ENCODE measurements around the gene TMOD3.
"Not testable (repeated sequence)": the region's sequence is repeated elsewhere in the genome, so short reads cannot be mapped to it uniquely, and the experiment has no call there.

The TMOD3 gene

DNA sequence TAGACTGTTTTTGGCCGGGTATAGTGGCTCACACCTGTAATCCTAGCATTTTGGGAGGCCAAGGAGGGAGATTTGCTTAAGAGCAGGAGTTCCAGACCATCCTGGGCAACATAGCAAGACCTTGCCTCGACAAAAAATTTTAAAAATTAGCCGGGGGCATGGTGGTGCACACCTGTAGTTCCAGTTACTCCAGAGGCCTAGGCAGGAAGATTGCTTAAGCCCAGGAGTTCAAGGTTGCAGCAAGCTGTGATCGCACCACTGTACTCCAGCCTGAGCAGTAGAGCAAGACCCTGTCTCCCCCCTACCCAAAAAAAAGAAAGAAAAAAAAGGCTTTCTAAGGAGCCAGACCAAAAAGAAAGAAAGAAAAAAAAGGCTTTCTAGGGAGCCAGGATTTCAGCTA, 36.7 kb downstream of the TMOD3 start:
- Mint-ChIP-seq H3K36me3 (ENCODE audit: low read depth) (peaks cover 60% of the 10 kb centered on the region), H3K27ac (no peak overlapping the region), H3K4me3 (no peak overlapping the region), H3K27me3 (no peaks in the 10 kb centered on the region), H3K9me3 (no peaks in the 10 kb centered on the region), H3K4me1 (ENCODE audit: low read depth) (peaks cover 48% of the 10 kb centered on the region)

DNA sequence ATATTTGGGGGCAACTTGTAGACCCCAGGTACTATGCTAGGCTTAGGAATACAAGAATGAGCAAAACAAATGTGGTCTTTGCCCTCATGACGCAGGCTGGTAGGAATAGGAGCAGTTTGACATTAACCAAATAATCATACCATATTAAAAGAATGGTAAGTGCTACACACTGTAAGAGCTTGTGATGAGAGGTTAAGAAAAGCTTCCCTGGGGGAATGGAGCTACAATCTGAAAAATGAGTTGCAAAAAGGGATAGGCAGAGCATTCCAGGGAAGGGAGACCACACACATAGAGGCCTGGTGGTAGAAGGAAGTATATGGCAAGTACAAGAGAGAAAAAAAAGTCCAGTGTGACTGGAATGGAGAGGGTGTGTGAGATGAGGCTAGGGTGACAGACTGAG, 37.3 kb downstream of the TMOD3 start:
- Mint-ChIP-seq H3K27me3 (no peaks in the 10 kb centered on the region), H3K27ac (peak overlapping the region; percentile 16), H3K36me3 (ENCODE audit: low read depth) (peaks cover 64% of the 10 kb centered on the region), H3K4me3 (no peak overlapping the region), H3K9me3 (no peaks in the 10 kb centered on the region), H3K4me1 (ENCODE audit: low read depth) (peaks cover 42% of the 10 kb centered on the region)

DNA sequence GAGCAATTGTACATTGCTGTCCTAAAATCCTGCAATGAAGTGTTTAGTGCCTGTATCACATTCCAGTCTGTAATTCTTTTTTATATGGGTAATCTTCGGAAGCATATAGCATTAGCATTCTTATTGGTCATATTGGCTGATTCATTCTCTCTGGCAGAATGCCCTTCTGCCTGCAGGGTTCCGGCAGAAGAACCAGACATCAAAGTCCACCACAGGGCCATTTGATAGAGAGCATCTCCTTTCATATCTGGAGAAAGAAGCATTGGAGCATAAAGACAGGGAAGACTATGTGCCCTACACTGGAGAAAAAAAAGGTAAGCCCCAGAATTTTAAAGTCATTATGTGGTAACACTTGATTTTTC, 39.6 kb downstream of the TMOD3 start:
- no peaks in the 10 kb centered on the region for H3K27me3 Mint-ChIP-seq
- no peaks in the 10 kb centered on the region for H3K9me3 Mint-ChIP-seq
- H3K36me3 Mint-ChIP-seq (ENCODE audit: low read depth), result peaks cover 55% of the 10 kb centered on the region
- no peak overlapping the region for H3K27ac Mint-ChIP-seq
- no peak overlapping the region for H3K4me3 Mint-ChIP-seq
- peaks cover 19% of the 10 kb centered on the region for H3K4me1 Mint-ChIP-seq (ENCODE audit: low read depth)

DNA sequence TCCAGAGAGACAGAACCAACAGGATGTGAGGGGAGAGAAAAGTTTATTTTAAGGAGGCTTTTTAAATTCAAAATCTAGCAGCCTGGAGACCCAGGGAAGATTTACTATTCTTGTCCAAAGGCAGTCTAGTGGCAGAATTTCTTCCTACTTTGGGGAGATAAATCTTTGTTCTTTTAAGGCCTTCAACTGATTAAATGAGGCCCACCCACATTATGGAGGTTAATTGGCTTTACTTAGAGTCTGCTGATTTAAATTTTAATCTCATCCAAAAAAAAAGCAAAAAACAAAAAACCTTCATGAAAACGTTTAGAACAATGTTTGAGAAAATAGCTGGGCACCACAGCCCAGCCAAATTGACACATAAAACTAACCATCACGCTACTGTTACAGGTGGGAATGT, 41.3 kb downstream of the TMOD3 start:
- peaks cover 52% of the 10 kb centered on the region for H3K36me3 Mint-ChIP-seq (ENCODE audit: low read depth)
- H3K4me1 Mint-ChIP-seq (ENCODE audit: low read depth), result peaks cover 4% of the 10 kb centered on the region
- no peak overlapping the region for H3K4me3 Mint-ChIP-seq
- no peaks in the 10 kb centered on the region for H3K9me3 Mint-ChIP-seq
- no peaks in the 10 kb centered on the region for H3K27me3 Mint-ChIP-seq
- no peak overlapping the region for H3K27ac Mint-ChIP-seq

DNA sequence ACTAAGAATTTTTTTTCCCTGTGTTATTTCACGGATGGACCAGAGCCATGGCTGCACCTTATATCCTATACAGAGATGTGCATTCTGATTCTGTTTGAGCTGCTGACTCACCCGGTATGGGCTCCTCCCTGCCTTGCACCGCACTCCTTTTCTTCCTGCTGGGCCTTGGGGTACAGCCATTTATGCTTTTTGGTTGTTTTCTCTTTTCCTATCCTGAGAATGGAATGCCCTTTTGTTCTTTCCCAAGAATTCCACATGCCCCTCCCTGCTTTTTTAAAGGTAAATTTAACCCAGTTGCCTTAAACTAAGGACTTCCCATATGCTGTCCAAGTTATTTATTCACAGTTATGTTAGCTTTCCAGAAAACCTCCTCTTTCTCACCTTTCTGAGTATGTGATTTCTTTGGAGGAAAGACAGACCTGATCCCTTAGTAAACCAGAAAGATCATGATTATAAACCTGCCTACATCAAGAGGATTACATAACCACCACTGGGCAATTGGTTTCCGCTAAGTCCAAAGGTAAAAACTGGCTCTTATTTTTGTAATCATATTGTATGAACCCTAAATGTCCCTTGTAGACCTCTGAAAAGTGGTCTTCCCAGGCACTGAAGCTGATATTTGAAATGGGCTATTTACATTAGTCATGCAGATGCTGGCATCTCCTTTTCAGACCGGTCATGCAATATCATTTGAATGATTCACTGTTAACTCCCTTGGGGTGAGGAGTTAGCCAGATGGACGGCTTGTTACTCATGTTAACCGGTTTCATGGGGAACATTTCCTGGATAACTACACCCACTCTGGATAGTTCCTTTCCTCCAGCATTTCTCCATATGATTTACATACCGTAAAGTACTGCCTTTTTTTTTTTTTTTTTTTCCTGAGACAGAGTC, 45.5 kb downstream of the TMOD3 start:
- Mint-ChIP-seq H3K4me1 (ENCODE audit: low read depth) (peaks cover 16% of the 10 kb centered on the region), H3K36me3 (ENCODE audit: low read depth) (peaks cover 43% of the 10 kb centered on the region), H3K9me3 (no peaks in the 10 kb centered on the region), H3K27ac (no peak overlapping the region), H3K4me3 (no peak overlapping the region), H3K27me3 (no peaks in the 10 kb centered on the region)

DNA sequence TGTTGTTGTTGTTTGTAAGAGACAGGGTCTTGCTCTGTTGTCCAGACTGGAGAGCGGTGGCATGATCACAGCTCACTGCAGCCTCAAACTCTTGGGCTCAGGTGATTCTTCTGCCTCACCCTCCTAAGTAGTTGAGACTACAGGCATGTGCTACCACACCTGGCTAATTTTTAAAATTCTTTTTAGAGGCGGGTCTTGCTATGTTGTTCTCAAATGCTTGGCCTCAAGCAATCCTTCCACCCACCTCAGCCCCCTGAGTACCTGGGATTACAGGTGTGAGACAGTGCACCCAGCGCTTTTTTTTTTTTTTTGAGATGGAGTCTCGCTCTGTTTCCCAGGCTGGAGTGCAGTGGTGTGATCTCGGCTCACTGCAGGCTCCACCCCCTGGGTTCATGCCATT, 46.7 kb downstream of the TMOD3 start:
- no peaks in the 10 kb centered on the region for H3K9me3 Mint-ChIP-seq
- no peak overlapping the region for H3K27ac Mint-ChIP-seq

DNA sequence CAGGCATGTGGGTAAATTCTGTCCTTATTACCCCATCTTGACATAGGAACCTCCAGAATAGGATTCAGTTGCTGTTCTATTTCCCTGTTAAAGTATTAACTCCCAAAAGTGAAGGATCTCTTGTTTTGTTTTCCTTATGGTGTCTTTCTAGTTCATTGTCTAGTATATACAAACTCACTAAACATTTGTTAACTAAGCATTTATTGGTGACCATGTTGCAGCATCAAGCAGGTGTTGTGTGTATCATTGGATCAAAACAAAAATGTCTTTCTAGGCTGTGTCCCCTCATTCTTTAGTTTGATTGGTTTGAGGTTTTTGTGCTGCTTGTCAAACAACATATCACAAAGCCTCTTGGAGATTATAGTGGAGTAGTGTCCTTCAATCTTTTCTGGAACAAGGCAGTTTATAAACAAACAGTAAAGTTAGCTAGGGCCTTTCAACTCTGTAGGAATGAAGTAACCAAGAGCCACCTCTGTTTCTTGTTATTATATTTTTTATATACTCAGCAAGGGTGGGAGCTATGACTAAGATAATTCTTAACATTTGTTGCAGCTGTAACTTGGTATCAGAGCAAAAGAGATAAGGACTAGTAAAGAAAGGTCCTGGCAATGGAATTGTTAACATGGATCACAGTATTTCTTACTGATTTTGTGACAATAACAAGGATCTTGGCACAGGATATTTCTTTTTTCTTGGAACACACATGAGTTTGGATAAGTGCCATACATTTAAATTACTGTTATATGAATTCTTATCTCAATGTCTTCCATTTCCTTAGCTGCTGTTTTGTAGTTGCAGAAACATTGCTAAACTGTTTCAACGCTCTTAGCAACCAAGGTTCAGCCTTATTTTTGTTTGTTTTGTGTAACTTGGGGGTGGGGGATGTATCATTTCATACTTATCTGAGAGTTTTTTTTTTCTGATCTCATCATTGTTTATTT, 49.3 kb downstream of the TMOD3 start:
- peaks cover 16% of the 10 kb centered on the region for H3K4me1 Mint-ChIP-seq (ENCODE audit: low read depth)
- H3K9me3 Mint-ChIP-seq, result no peaks in the 10 kb centered on the region
- no peak overlapping the region for H3K4me3 Mint-ChIP-seq
- H3K27me3 Mint-ChIP-seq, result no peaks in the 10 kb centered on the region
- peaks cover 29% of the 10 kb centered on the region for H3K36me3 Mint-ChIP-seq (ENCODE audit: low read depth)
- no peak overlapping the region for H3K27ac Mint-ChIP-seq

More for the DNA sequence above, 46.7 kb downstream of the TMOD3 start:
- no peak overlapping the region for H3K4me3 Mint-ChIP-seq
- peaks cover 16% of the 10 kb centered on the region for H3K4me1 Mint-ChIP-seq (ENCODE audit: low read depth)
- H3K27me3 Mint-ChIP-seq, result no peaks in the 10 kb centered on the region
- H3K36me3 Mint-ChIP-seq (ENCODE audit: low read depth), result peaks cover 38% of the 10 kb centered on the region

DNA sequence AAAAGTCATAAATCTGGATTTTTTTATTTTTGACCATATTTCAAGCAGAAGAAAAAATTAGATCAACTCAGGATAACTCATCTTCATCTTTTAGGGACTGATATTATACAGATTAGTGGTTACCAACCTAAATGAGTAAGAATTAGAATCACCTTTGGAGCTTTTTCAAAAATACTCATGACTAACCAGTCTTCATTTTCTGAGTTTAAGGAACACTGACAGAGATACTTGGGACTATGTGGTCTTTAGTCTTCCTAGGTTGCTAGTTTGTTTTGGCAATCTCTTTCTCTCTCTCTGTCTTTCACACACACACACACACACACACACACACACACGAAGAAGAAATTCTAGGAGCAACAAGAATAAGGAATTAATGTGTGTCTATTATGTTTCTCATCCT, 50.1 kb downstream of the TMOD3 start:
- no peaks in the 10 kb centered on the region for H3K27me3 Mint-ChIP-seq
- no peaks in the 10 kb centered on the region for H3K9me3 Mint-ChIP-seq
- no peak overlapping the region for H3K27ac Mint-ChIP-seq
- peaks cover 30% of the 10 kb centered on the region for H3K36me3 Mint-ChIP-seq (ENCODE audit: low read depth)
- H3K4me3 Mint-ChIP-seq, result no peak overlapping the region
- H3K4me1 Mint-ChIP-seq (ENCODE audit: low read depth), result peaks cover 17% of the 10 kb centered on the region

DNA sequence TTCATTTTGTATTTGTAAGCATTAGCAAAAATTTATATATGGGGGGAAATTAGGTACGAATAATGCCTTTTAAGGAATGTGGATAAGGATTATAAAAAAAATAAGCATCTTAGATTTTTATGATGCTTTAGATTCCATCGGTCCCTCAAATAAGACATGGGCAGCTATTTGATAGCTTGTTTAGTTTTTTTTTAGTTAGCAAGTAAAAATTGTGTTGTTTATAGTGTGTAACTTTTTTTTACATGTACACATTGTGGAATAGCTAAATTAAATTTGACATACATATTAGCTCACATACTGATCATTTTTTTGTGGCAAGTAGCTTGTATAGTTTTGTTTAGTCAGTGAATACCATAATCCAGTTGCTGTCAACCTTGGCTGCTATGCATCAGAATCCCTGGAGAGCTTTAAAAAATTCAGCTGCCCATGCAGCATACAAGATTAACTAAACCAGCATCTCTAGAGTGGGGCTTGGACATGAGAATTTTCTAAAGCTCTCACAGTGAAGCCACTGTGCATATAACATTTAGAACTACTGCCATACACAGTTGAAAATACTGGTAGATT, 53.9 kb downstream of the TMOD3 start:
- no peaks in the 10 kb centered on the region for H3K9me3 Mint-ChIP-seq
- H3K4me1 Mint-ChIP-seq (ENCODE audit: low read depth), result peaks cover 17% of the 10 kb centered on the region
- H3K36me3 Mint-ChIP-seq (ENCODE audit: low read depth), result peaks cover 15% of the 10 kb centered on the region
- no peak overlapping the region for H3K27ac Mint-ChIP-seq
- no peak overlapping the region for H3K4me3 Mint-ChIP-seq
- H3K27me3 Mint-ChIP-seq, result no peaks in the 10 kb centered on the region

DNA sequence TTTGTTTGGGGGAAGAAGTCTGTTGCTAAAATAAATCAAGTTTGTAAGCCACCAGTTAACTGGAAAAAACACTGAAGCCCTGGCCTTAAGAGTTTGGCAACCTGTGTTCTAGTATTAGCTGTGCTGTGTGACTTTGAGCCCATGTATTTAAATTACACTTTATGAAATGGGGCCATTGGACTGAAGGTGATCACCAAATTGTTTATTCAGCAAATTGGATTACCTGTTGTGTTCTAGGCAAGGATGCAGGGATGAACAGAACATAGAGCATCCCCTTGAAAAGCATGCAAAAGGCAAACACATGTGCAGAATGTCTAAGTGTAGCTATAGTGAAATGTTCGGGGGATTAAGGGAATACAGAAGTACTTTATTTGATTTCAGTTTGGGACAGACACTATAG, 54.6 kb downstream of the TMOD3 start:
- Mint-ChIP-seq H3K9me3 (no peaks in the 10 kb centered on the region), H3K36me3 (ENCODE audit: low read depth) (peaks cover 19% of the 10 kb centered on the region), H3K4me3 (no peak overlapping the region), H3K27ac (no peak overlapping the region), H3K27me3 (no peaks in the 10 kb centered on the region), H3K4me1 (ENCODE audit: low read depth) (peaks cover 14% of the 10 kb centered on the region)

DNA sequence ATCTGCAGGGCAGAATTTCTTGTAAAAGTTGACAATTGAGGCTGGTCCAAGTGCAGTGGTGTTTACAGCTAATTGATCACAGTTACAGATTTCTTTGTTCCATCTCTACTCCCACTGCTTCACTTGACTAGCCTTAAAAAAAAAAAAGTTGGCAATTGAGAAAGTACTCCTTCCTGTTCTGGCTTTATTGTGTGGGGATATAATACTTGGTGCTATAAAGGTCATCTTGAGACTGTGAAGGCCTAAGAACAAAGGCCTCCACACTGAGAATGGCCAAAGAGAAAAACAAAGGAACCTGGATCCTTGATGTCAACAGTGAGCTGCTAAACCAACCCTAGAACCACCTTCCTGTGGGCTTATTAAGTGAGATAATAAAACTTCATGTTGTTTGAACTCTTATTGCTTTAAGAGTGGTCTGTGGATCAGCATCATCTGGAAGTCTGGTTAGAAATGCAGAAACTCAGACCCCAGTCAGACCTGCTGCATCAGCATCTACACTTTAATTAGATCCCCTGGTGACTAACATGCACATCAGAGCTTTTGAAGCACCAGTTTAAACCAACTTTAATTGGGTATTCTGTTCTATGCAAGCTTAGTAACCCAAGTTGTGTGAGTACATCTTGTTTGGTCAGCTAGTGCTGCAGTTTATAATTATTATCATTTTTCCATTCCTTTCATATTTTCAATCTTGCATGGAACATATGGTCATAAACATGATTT, 55.2 kb downstream of the TMOD3 start:
- Mint-ChIP-seq H3K36me3 (ENCODE audit: low read depth) (peaks cover 19% of the 10 kb centered on the region), H3K4me3 (no peak overlapping the region), H3K4me1 (ENCODE audit: low read depth) (peaks cover 8% of the 10 kb centered on the region), H3K9me3 (no peaks in the 10 kb centered on the region), H3K27me3 (no peaks in the 10 kb centered on the region), H3K27ac (no peak overlapping the region)

DNA sequence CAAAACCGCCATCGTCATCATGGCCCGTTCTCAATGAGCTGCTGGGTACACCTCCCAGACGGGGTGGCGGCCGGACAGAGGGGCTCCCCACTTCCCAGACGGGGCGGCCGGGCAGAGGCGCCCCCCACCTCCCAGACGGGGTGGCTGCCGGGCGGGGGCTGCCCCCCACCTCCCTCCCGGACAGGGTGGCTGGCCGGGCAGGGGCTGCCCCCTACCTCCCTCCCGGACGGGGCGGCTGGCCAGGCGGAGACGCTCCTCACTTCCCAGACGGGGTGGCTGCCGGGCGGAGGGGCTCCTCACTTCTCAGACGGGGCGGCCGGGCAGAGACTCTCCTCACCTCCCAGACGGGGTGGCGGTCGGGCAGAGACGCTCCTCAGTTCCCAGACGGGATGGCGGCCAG, 56.3 kb downstream of the TMOD3 start:
- not testable (repeated sequence) for H3K4me3 Mint-ChIP-seq; H3K27ac Mint-ChIP-seq; H3K4me1 Mint-ChIP-seq (ENCODE audit: low read depth); H3K9me3 Mint-ChIP-seq; H3K27me3 Mint-ChIP-seq
- H3K36me3 Mint-ChIP-seq (ENCODE audit: low read depth), result peaks cover 17% of the 10 kb centered on the region

DNA sequence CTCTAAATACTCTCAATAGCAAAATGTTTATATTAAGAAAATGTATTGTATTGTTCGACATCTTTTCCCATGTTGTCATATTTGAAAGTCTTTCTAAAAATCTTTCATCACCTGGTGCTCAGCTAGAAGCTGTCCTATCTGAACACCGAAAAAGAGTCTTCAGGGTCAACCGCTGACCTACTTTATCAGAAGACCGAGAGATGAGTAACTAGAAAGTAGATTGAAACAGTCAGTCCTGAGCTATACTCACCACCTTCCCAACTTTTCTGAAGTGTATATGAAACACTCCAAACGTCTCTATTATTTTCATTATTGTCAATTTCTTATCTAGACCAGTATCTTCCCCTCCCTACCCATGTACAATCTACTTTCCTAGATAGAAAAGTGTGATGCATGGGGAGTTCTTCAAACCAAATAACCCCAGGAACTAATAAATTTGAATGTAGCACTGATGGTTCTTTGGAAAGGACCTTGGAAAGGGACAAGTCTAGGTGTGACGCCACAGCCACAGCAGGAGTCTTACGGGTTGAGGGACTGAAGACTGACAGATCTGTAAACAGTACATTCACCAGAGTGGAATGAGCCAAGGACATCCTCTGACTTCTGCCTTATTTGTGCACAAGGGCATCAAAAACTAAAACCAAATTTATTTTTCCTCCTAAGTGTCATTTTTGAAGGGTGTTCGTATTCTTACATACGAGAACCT, 58.6 kb downstream of the TMOD3 start:
- peaks cover 33% of the 10 kb centered on the region for H3K36me3 Mint-ChIP-seq (ENCODE audit: low read depth)

DNA sequence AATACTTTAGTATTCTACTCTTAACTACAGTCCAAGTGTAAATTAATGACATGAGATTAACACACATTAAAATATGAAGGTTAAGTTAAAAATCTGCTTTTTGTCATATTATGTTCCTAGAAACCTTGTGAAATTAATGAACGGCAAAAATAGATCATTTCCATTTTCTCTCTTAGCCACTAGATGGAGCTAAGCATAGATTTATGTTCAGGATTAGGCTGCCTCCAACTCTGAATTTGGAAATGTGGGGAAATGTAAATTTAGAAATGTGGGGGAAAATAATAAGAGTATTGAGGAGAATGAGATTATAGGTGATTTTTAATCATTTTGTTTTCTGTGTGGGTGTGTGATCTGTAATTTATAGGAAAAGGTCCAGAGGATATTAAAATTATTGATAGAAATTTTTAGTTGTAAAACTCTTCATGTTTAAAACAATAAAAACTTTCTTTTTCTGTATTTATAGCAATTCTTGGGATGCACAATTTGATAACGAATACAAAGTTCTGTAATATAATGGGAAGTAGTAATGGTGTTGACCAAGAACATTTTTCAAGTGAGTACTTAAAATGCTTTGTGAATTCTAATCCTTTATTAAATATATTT, 59.2 kb downstream of the TMOD3 start:
- H3K36me3 Mint-ChIP-seq (ENCODE audit: low read depth), result peaks cover 35% of the 10 kb centered on the region
- no peaks in the 10 kb centered on the region for H3K9me3 Mint-ChIP-seq
- no peak overlapping the region for H3K4me3 Mint-ChIP-seq
- peaks cover 8% of the 10 kb centered on the region for H3K4me1 Mint-ChIP-seq (ENCODE audit: low read depth)
- no peaks in the 10 kb centered on the region for H3K27me3 Mint-ChIP-seq
- H3K27ac Mint-ChIP-seq, result no peak overlapping the region

More for the DNA sequence above, 58.6 kb downstream of the TMOD3 start:
- Mint-ChIP-seq H3K27ac (no peak overlapping the region), H3K27me3 (no peaks in the 10 kb centered on the region), H3K4me3 (no peak overlapping the region), H3K4me1 (ENCODE audit: low read depth) (peaks cover 8% of the 10 kb centered on the region), H3K9me3 (no peaks in the 10 kb centered on the region)

Data from stimulated activated naive CD8-positive, alpha-beta T cell treated with anti-CD3 and anti-CD28 coated beads, Interleukin-15, Interleukin-2, amounts not matched to agents 100 ng/mL and 50 ng/mL, for 24 hours (primary cell).